CD14-positive monocyte (primary cell): ENCODE results near the gene NDE1. TPM values are rescaled to one million over a fixed set of nuclear protein-coding genes. Genes with fewer than 3 reads are reported as not detected.
"Not testable (repeated sequence)": the region's sequence is repeated elsewhere in the genome, so short reads cannot be mapped to it uniquely, and the experiment has no call there.

Source experiments
- DNase-seq, 3 donors: peaks; one replicate each; pipeline ENCODE4 v3.0.0-alpha.2; 2011 to 2022
- H2AFZ ChIP-seq: 2 replicates; pipeline ENCODE4 v1.6.0; 2012; ENCODE audit warnings: mild to moderate bottlenecking, low read depth, low read length, inconsistent platforms; ENCODE audit not compliant: insufficient read depth, poor library complexity, severe bottlenecking
- H3K27ac ChIP-seq, 2 donors: 1 replicate in 1 of 2; 2 replicates in 1 of 2; pipeline ENCODE4 v1.5.1; 2012 to 2013; ENCODE audit warnings: low read length in 2 of 2, control low read depth in 1 of 2, inconsistent platforms in 1 of 2, low read depth in 1 of 2, mild to moderate bottlenecking in 1 of 2
- H3K27me3 ChIP-seq, 2 donors: one replicate each; pipeline versions ENCODE4 v1.6.0 to v1.6.1; 2011 to 2013; ENCODE audit warnings: low read length in 2 of 2; ENCODE audit not compliant: control insufficient read depth in 2 of 2, insufficient read depth in 2 of 2
- H3K36me3 ChIP-seq, 2 donors: replicated peaks in 1 of 2; 1 replicate in 1 of 2; 2 replicates in 1 of 2; pipeline versions ENCODE4 v1.5.1 to v1.6.1; 2012 to 2013; ENCODE audit warnings: low read length in 2 of 2, control low read depth in 1 of 2, inconsistent platforms in 1 of 2, mild to moderate bottlenecking in 1 of 2; ENCODE audit not compliant: insufficient read depth in 2 of 2, control insufficient read depth in 1 of 2
- H3K4me1 ChIP-seq, 2 donors: 1 replicate in 1 of 2; 2 replicates in 1 of 2; pipeline versions ENCODE4 v1.5.1 to v1.6.1; 2012 to 2013; ENCODE audit warnings: low read length in 2 of 2, control low read depth in 1 of 2, inconsistent platforms in 1 of 2, mild to moderate bottlenecking in 1 of 2, moderate library complexity in 1 of 2; ENCODE audit not compliant: insufficient read depth in 2 of 2, control insufficient read depth in 1 of 2
- H3K4me2 ChIP-seq: replicated peaks from 2 replicates; pipeline ENCODE3; 2012; ENCODE audit warnings: low read length, moderate library complexity, mild to moderate bottlenecking; ENCODE audit not compliant: poor library complexity, severe bottlenecking; ENCODE audit errors: extremely low read depth
- H3K4me3 ChIP-seq, 3 experiments: fragments of 200-600 bp in 1 of 3; sonication (generic) in 1 of 3; replicated peaks in 1 of 3; 1 replicate in 2 of 3; 2 replicates in 1 of 3; pipeline ENCODE4 v1.5.1; 2011 to 2013; ENCODE audit warnings: low read length in 3 of 3, mild to moderate bottlenecking in 3 of 3, control low read depth in 2 of 3, low read depth in 2 of 3, inconsistent platforms in 1 of 3, moderate library complexity in 1 of 3
- H3K79me2 ChIP-seq: 2 replicates; pipeline ENCODE4 v1.6.0; 2012; ENCODE audit warnings: mild to moderate bottlenecking, control low read depth, inconsistent platforms, low read length, moderate library complexity; ENCODE audit not compliant: insufficient read depth
- H3K9ac ChIP-seq: 2 replicates; pipeline ENCODE4 v1.6.0; 2017; ENCODE audit warnings: low read length, mild to moderate bottlenecking; ENCODE audit not compliant: insufficient read depth, poor library complexity, severe bottlenecking
- H3K9me3 ChIP-seq, 2 donors: replicated peaks in 1 of 2; 1 replicate in 1 of 2; 2 replicates in 1 of 2; pipeline versions ENCODE4 v1.5.1 to v1.6.1; 2012 to 2013; ENCODE audit warnings: low read length in 2 of 2, control low read depth in 1 of 2; ENCODE audit not compliant: control insufficient read depth in 1 of 2, insufficient read depth in 1 of 2
- H4K20me1 ChIP-seq: 2 replicates; pipeline ENCODE4 v1.6.0; 2012; ENCODE audit warnings: mild to moderate bottlenecking, low read length, control low read depth, moderate library complexity; ENCODE audit not compliant: insufficient read depth
- H3K27ac Mint-ChIP-seq, 7 donors: one replicate each; pipeline ENCODE4 v1.8.0; 2020; ENCODE audit warnings: mild to moderate bottlenecking in 7 of 7, mixed read lengths in 7 of 7, moderate library complexity in 6 of 7, inconsistent platforms in 2 of 7
- H3K27me3 Mint-ChIP-seq, 3 donors: one replicate each; pipeline ENCODE4 v1.8.0; 2021 to 2022; ENCODE audit warnings: low read depth in 3 of 3, mild to moderate bottlenecking in 3 of 3, mixed read lengths in 3 of 3, moderate library complexity in 3 of 3, inconsistent platforms in 1 of 3
- H3K36me3 Mint-ChIP-seq, 2 donors: one replicate each; pipeline ENCODE4 v1.8.0; 2020; ENCODE audit warnings: mixed read lengths in 2 of 2, inconsistent platforms in 1 of 2, mild to moderate bottlenecking in 1 of 2
- H3K4me1 Mint-ChIP-seq: one replicate; pipeline ENCODE4 v1.8.0; 2020; ENCODE audit warnings: mild to moderate bottlenecking, mixed read lengths
- H3K4me3 Mint-ChIP-seq, 2 donors: one replicate each; pipeline ENCODE4 v1.8.0; 2020; ENCODE audit warnings: mild to moderate bottlenecking in 2 of 2, mixed read lengths in 2 of 2, moderate library complexity in 1 of 2
- H3K9me3 Mint-ChIP-seq, 7 donors: one replicate each; pipeline ENCODE4 v1.8.0; 2020 to 2022; ENCODE audit warnings: mixed read lengths in 7 of 7, mild to moderate bottlenecking in 6 of 7, moderate library complexity in 6 of 7, inconsistent platforms in 2 of 7
- WGBS: methylation state at CpG from one replicate; pipeline ENCODE4 v1.1.5; 2013; ENCODE audit warnings: missing lambda C conversion rate; ENCODE audit not compliant: insufficient coverage; 5-methylcytosine and 5-hydroxymethylcytosine counted together
- intact Hi-C, 2 donors: fragments of 100-400 bp; cut with micrococcal nuclease; formaldehyde crosslinking; loops; one replicate each; pipeline versions ENCODE4 v1.15.0 to v1.15.1; 2023
- polyA plus RNA-seq, 3 donors: library from polyadenylated mRNA; depleted of rRNA in 1 of 3; unstranded in 2 of 3; stranded (reverse) in 1 of 3; fragments of 300-500 nt in 2 of 3; fragments of >200 nt in 1 of 3; fragmentation: Illumina TruSeq in 2 of 3; gene quantifications; 1 replicate in 2 of 3; 2 replicates in 1 of 3; pipeline ENCODE4 v1.2.3, GENCODE V29; 2012 to 2021
- TF ChIP-seq, protein P1 (sequence below): fragments of 200-600 bp; IDR thresholded peaks from one replicate; pipeline ENCODE4 v1.8.0; 2022; ENCODE audit warnings: antibody characterized with exemption, mild to moderate bottlenecking

Gene NDE1
- polyA plus RNA-seq, 3 donors, result 26.0 to 47.8 (median 28.0) TPM

DNA sequence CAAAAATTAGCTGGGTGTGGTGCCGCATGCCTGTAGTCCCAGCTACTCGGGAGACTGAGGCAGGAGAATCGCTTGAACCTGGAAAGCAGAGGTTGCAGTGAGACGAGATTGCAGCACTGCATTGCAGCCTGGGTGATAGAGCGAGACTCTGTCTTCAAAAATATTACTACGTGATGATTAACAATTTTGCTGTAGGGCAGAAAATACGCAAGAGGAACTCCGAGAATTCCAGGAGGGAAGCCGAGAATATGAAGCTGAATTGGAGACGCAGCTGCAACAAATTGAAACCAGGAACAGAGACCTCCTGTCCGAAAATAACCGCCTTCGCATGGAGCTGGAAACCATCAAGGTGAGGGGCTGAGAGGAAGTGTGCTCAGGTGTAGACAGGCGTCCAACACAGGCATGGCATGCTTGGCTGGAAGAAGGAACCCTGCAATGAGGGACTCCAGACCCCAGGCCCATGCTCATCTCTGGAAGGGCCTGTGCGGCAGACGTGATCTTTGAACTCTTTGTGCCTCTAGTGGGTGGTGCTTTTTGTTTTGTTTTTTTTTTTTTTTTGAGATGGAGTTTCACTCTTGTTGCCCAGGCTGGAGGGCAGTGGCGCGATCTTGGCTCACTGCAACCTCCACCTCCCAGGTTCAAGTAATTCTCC lies 17.2 kb downstream of the NDE1 start:
- H3K79me2 ChIP-seq, result peaks cover 78% of the 10 kb centered on the region
- TF ChIP-seq, protein P1, sequence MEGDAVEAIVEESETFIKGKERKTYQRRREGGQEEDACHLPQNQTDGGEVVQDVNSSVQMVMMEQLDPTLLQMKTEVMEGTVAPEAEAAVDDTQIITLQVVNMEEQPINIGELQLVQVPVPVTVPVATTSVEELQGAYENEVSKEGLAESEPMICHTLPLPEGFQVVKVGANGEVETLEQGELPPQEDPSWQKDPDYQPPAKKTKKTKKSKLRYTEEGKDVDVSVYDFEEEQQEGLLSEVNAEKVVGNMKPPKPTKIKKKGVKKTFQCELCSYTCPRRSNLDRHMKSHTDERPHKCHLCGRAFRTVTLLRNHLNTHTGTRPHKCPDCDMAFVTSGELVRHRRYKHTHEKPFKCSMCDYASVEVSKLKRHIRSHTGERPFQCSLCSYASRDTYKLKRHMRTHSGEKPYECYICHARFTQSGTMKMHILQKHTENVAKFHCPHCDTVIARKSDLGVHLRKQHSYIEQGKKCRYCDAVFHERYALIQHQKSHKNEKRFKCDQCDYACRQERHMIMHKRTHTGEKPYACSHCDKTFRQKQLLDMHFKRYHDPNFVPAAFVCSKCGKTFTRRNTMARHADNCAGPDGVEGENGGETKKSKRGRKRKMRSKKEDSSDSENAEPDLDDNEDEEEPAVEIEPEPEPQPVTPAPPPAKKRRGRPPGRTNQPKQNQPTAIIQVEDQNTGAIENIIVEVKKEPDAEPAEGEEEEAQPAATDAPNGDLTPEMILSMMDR, result no peak
- H3K9me3 ChIP-seq, result no peaks in the 10 kb centered on the region
- peaks cover 61 to 84% of the 10 kb centered on the region in 2 donors for H3K36me3 ChIP-seq
- no peak overlapping the region for H3K9ac ChIP-seq
- no peaks in the 10 kb centered on the region for H3K27me3 ChIP-seq
- 97% methylated on average over 14 of the region's 18 CpGs for WGBS
- no peak overlapping the region for H3K4me2 ChIP-seq
- no peak overlapping the region for H2AFZ ChIP-seq
- H3K27ac ChIP-seq, result no peak overlapping the region
- H3K4me3 Mint-ChIP-seq, result no peak overlapping the region
- peak overlapping the region in 5 of 7 donors; percentile 21 to 69 (median 47) for H3K27ac Mint-ChIP-seq
- no peak overlapping the region for H3K4me3 ChIP-seq
- H3K4me1 Mint-ChIP-seq, result peaks cover 22% of the 10 kb centered on the region
- peaks cover 0 to 2% (median 0%) of the 10 kb centered on the region in 7 donors for H3K9me3 Mint-ChIP-seq
- peaks cover 0 to 1% (median 0%) of the 10 kb centered on the region in 3 donors for H3K27me3 Mint-ChIP-seq
- peaks cover 40% of the 10 kb centered on the region for H4K20me1 ChIP-seq
- no peak for DNase-seq
- peaks cover 56 to 94% of the 10 kb centered on the region in 2 donors for H3K36me3 Mint-ChIP-seq
- intact Hi-C loops, result no loop called here
- peaks cover 15 to 26% of the 10 kb centered on the region in 2 donors for H3K4me1 ChIP-seq

DNA sequence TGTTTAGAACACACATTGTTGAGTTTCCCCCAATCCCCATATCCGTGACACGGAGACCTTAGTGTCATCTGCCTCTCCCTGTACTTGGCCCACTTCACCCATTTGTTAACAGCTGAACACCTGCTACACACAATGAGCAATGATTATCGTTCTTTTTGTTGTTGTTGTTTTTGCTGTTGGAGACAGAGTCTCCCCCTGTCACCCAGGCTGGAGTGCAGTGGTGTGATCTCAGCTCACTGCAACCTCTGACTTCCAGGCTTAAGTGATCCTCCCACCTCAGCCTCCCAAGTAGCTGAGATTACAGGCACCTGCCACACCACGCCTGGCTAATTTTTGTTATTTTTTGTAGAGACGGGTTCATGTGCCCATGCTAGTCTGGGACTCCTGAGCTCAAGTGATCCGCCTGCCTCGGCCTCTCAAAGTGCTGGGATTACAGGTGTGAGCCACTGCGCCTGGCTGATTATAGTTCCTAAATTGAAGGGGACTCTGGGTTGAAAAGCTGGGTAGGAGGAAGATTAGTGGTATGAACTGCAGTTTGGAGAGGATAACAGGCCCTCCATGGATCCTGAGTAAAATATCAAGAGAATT lies 21.6 kb downstream of the NDE1 start:
- DNase-seq, result no peak
- WGBS, result 97% methylated on average over 4 of the region's 8 CpGs
- Histone ChIP-seq H2AFZ (peak overlapping the region; percentile 46), H3K79me2 (peaks cover 70% of the 10 kb centered on the region), H3K27ac (peak overlapping the region; percentile 97 to 98), H3K36me3 (peaks cover 30 to 68% of the 10 kb centered on the region in 2 donors), H3K4me3 (peak overlapping the region in 1 of 3 experiments; percentile 69), H3K9ac (no peak overlapping the region), H3K4me1 (peaks cover 37 to 52% of the 10 kb centered on the region in 2 donors), H4K20me1 (peaks cover under 1% of the 10 kb centered on the region), H3K4me2 (peak overlapping the region; percentile 65), H3K9me3 (no peaks in the 10 kb centered on the region), H3K27me3 (no peaks in the 10 kb centered on the region)
- H3K27ac Mint-ChIP-seq, result peak overlapping the region; percentile 98 to 99 (median 99)
- TF ChIP-seq, protein P1, result no peak
- peaks cover 0 to 2% (median 0%) of the 10 kb centered on the region in 7 donors for H3K9me3 Mint-ChIP-seq
- peaks cover 50 to 85% of the 10 kb centered on the region in 2 donors for H3K36me3 Mint-ChIP-seq
- H3K4me3 Mint-ChIP-seq, result no peak overlapping the region
- peaks cover 0 to 7% (median 0%) of the 10 kb centered on the region in 3 donors for H3K27me3 Mint-ChIP-seq
- intact Hi-C loops, result loop anchor here in 1 of 2 donors (2.0 to 10.0 kb wide), 2 partner anchors 29 to 77 kb away; partner anchors contain the start of gene MARF1
- peaks cover 54% of the 10 kb centered on the region for H3K4me1 Mint-ChIP-seq

DNA sequence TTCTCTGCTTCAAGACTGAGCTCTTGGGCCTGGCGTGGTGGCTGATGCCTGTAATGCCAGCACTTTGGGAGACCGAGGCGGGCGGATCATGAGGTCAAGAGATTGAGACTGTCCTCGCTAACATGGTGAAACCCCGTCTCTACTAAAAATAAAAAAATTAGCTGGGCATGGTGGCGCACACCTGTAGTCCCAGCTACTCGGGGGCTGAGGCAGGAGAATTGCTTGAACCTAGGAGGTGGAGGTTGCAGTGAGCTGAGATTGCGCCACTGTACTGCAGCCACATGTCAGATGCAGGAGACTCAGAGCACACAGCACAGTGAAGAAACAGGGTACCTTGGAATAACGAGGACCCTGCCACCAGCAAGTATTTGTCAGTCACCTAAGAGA lies 22.1 kb downstream of the NDE1 start:
- DNase-seq, result peak in 1 of 3 donors; percentile 26
- intact Hi-C loops, result loop anchor here in 1 of 2 donors (2.0 to 10.0 kb wide), 2 partner anchors 29 to 77 kb away; partner anchors contain the start of gene MARF1
- 77% methylated on average over 8 of the region's 10 CpGs for WGBS
- peaks cover 70% of the 10 kb centered on the region for H3K79me2 ChIP-seq
- H3K27me3 ChIP-seq, H3K9me3 ChIP-seq, H3K9me3 Mint-ChIP-seq, H4K20me1 ChIP-seq, H3K27me3 Mint-ChIP-seq, H3K9ac ChIP-seq: not testable (repeated sequence)
- H3K27ac Mint-ChIP-seq, result peak overlapping the region; percentile 98 to 99 (median 99)
- peaks cover 26 to 68% of the 10 kb centered on the region in 2 donors for H3K36me3 ChIP-seq
- peak overlapping the region; percentile 46 for H2AFZ ChIP-seq
- peak overlapping the region; percentile 65 for H3K4me2 ChIP-seq
- H3K4me3 ChIP-seq, result peak overlapping the region in 1 of 3 experiments; percentile 69
- peaks cover 54% of the 10 kb centered on the region for H3K4me1 Mint-ChIP-seq
- H3K4me1 ChIP-seq, result peaks cover 37 to 52% of the 10 kb centered on the region in 2 donors
- peaks cover 48 to 84% of the 10 kb centered on the region in 2 donors for H3K36me3 Mint-ChIP-seq
- H3K4me3 Mint-ChIP-seq, result peak overlapping the region in 1 of 2 donors; percentile 82
- H3K27ac ChIP-seq, result peak overlapping the region; percentile 97 to 98
